RWPE2 (cell line): ENCODE results near the gene NHS.

ENCODE experiments used
- ATAC-seq: fragments of 200-7000 bp; cut with Tn5 transposase; 3 replicates; pipeline ENCODE4 v1.9.1; 2021; ENCODE audit warnings: low read depth
- DNase-seq: peaks from one replicate; pipeline ENCODE4 v3.0.0-alpha.2; 2020; ENCODE audit warnings: low spot score
- H3K27ac ChIP-seq: fragments of 450-650 bp; 2 replicates; pipeline ENCODE4 v1.5.1; 2017; ENCODE audit warnings: mild to moderate bottlenecking; ENCODE audit not compliant: poor library complexity, severe bottlenecking
- H3K27me3 ChIP-seq: fragments of 250-450 bp; sonication (Bioruptor Pico); 2 replicates; pipeline ENCODE4 v1.5.1; 2021; ENCODE audit warnings: mild to moderate bottlenecking, moderate library complexity; ENCODE audit not compliant: insufficient read depth, poor library complexity, severe bottlenecking
- H3K36me3 ChIP-seq: fragments of 250-450 bp; sonication (Bioruptor Pico); 2 replicates; pipeline ENCODE4 v1.5.1; 2020; ENCODE audit warnings: low read depth, mild to moderate bottlenecking, moderate library complexity
- H3K4me1 ChIP-seq: fragments of 250-450 bp; sonication (Bioruptor Pico); 2 replicates; pipeline ENCODE4 v1.5.1; 2021; ENCODE audit warnings: mild to moderate bottlenecking, moderate library complexity; ENCODE audit not compliant: insufficient read depth, poor library complexity, severe bottlenecking
- H3K4me3 ChIP-seq: fragments of 250-450 bp; sonication (Bioruptor Pico); 2 replicates; pipeline ENCODE4 v1.5.1; 2021; ENCODE audit warnings: mild to moderate bottlenecking, moderate library complexity; ENCODE audit not compliant: severe bottlenecking
- H3K9me3 ChIP-seq: fragments of 250-450 bp; sonication (Bioruptor Pico); 2 replicates; pipeline ENCODE4 v1.5.1; 2021; ENCODE audit warnings: mild to moderate bottlenecking, moderate library complexity; ENCODE audit not compliant: severe bottlenecking
- CTCF ChIP-seq: fragments of 450-650 bp; IDR thresholded peaks from one replicate; pipeline ENCODE4 v1.5.1; 2017; ENCODE audit warnings: mild to moderate bottlenecking, moderate library complexity; ENCODE audit not compliant: poor library complexity, severe bottlenecking

NHS gene

GRCh38 chrX:17481086-17481485, 106.1 kb downstream of the NHS start:
- no peaks in the 10 kb centered on the region for H3K9me3 ChIP-seq
- H3K36me3 ChIP-seq = no peaks in the 10 kb centered on the region
- H3K4me1 ChIP-seq = no peaks in the 10 kb centered on the region
- TF ChIP-seq CTCF = no peak
- H3K27ac ChIP-seq = no peak overlapping the region
- no peak overlapping the region for H3K4me3 ChIP-seq
- ATAC-seq (no peak), DNase-seq (no peak)
- no peaks in the 10 kb centered on the region for H3K27me3 ChIP-seq

GRCh38 chrX:17484592-17484991, 109.6 kb downstream of the NHS start:
- no peak overlapping the region for H3K4me3 ChIP-seq
- no peak for TF ChIP-seq CTCF

GRCh38 chrX:17485391-17485790, 110.4 kb downstream of the NHS start:
- no peak overlapping the region for H3K4me3 ChIP-seq
- DNase-seq (no peak), ATAC-seq (no peak)
- H3K27ac ChIP-seq = no peak overlapping the region
- no peaks in the 10 kb centered on the region for H3K9me3 ChIP-seq
- no peaks in the 10 kb centered on the region for H3K27me3 ChIP-seq
- TF ChIP-seq CTCF = no peak
- no peaks in the 10 kb centered on the region for H3K4me1 ChIP-seq
- H3K36me3 ChIP-seq = no peaks in the 10 kb centered on the region

More at GRCh38 chrX:17484592-17484991, 109.6 kb downstream of the NHS start:
- H3K27me3 ChIP-seq = no peaks in the 10 kb centered on the region
- no peaks in the 10 kb centered on the region for H3K9me3 ChIP-seq
- H3K36me3 ChIP-seq = no peaks in the 10 kb centered on the region
- DNase-seq (no peak), ATAC-seq (no peak)
- H3K27ac ChIP-seq = no peak overlapping the region
- no peaks in the 10 kb centered on the region for H3K4me1 ChIP-seq

GRCh38 chrX:17488036-17488435, 113.0 kb downstream of the NHS start:
- Histone ChIP-seq H3K9me3 (no peaks in the 10 kb centered on the region), H3K4me3 (no peak overlapping the region), H3K27me3 (no peaks in the 10 kb centered on the region), H3K4me1 (no peaks in the 10 kb centered on the region), H3K27ac (no peak overlapping the region), H3K36me3 (no peaks in the 10 kb centered on the region)
- no peak for DNase-seq
- no peak for ATAC-seq
- TF ChIP-seq CTCF = no peak

- H3K4me3 ChIP-seq = no peak overlapping the region
- H3K27ac ChIP-seq = no peak overlapping the region
- no peaks in the 10 kb centered on the region for H3K9me3 ChIP-seq
- peaks cover 18% of the 10 kb centered on the region for H3K4me1 ChIP-seq
- TF ChIP-seq CTCF = no peak
- ATAC-seq (no peak), DNase-seq (no peak)
- no peaks in the 10 kb centered on the region for H3K27me3 ChIP-seq
- H3K36me3 ChIP-seq = no peaks in the 10 kb centered on the region
These were observed 119.2 kb downstream of the NHS start for GRCh38 chrX:17494216-17494615.
